A549 (cell line): Measurements from ENCODE around the gene G3BP1.

ENCODE experiments used
- CTCF ChIP-seq: fragments of >200 bp; sonication (Bioruptor Twin); formaldehyde crosslinking; IDR thresholded peaks from 3 replicates; pipeline ENCODE4 v1.5.1; 2016
- E2F6 ChIP-seq: IDR thresholded peaks from 2 replicates; pipeline ENCODE4 v1.6.1; 2012; ENCODE audit warnings: low read depth, borderline replicate concordance
- JUN ChIP-seq, 2 experiments: fragments of >200 bp; sonication (Bioruptor Twin); formaldehyde crosslinking; IDR thresholded peaks; 2 replicates in 1 of 2; 3 replicates in 1 of 2; pipeline ENCODE4 v1.6.1; 2016 to 2017
- MAX ChIP-seq: IDR thresholded peaks from 2 replicates; pipeline ENCODE4 v1.6.1; 2012
- REST ChIP-seq: fragments of 200-600 bp; sonication (generic); IDR thresholded peaks from 2 replicates; pipeline ENCODE4 v1.6.1; 2016; ENCODE audit warnings: antibody characterized with exemption, mild to moderate bottlenecking, moderate library complexity
- USF2 ChIP-seq: fragments of 450-650 bp; IDR thresholded peaks from 2 replicates; pipeline ENCODE4 v1.6.1; 2014; ENCODE audit warnings: antibody characterized with exemption

- TF ChIP-seq USF2, result no peak
- TF ChIP-seq MAX, result no peak
- no peak for TF ChIP-seq E2F6
- TF ChIP-seq REST, result no peak
- no peak for TF ChIP-seq CTCF
- no peak for TF ChIP-seq JUN (IDR thresholded peaks at IDR 0.05)
Observed at GRCh38 chr5:151810449-151810848, 38.7 kb downstream of the G3BP1 start.
